Body of pancreas (tissue), 4 donors: ENCODE measurements around the gene INVS.

Experiments
- CTCF ChIP-seq, 7 experiments: fragments of 450-650 bp in 4 of 7; fragments of 200-600 bp in 3 of 7; sonication (generic) in 3 of 7; IDR thresholded peaks; one replicate each; pipeline ENCODE4 v1.5.1; 2016 to 2019; ENCODE audit warnings: antibody characterized with exemption in 7 of 7
- POLR2A ChIP-seq, 3 donors: fragments of 450-650 bp; IDR thresholded peaks; one replicate each; pipeline ENCODE4 v1.6.1; 2016; ENCODE audit warnings: antibody characterized with exemption in 3 of 3, mild to moderate bottlenecking in 2 of 3

GRCh38 chr9:100217536-100217935, 118.5 kb downstream of the INVS start:
- TF ChIP-seq CTCF (IDR thresholded peaks at IDR 0.05) (no peak), POLR2A (IDR thresholded peaks at IDR 0.05) (no peak)
